Panc1 (cell line): ENCODE results near the gene CCT7.

Source experiments
- POLR2AphosphoS5 ChIP-seq: IDR thresholded peaks from 2 replicates; pipeline ENCODE4 v1.6.1; 2012; ENCODE audit warnings: mild to moderate bottlenecking, low read depth, low read length, moderate library complexity
- SIN3A ChIP-seq: IDR thresholded peaks from 2 replicates; pipeline ENCODE4 v1.6.1; 2012; ENCODE audit warnings: low read depth, mild to moderate bottlenecking, low read length, moderate library complexity, borderline replicate concordance; ENCODE audit not compliant: insufficient read depth
- TCF7L2 ChIP-seq: IDR thresholded peaks from 2 replicates; pipeline ENCODE4 v1.6.1; 2011; ENCODE audit warnings: mild to moderate bottlenecking, low read depth, low read length, inconsistent platforms
- TF ChIP-seq, protein P1 (sequence below): fragments of 450-650 bp; IDR thresholded peaks from 2 replicates; pipeline ENCODE4 v1.5.1; 2017; ENCODE audit warnings: mild to moderate bottlenecking
- TF ChIP-seq, protein P2 (sequence below), 2 experiments: IDR thresholded peaks; 2 replicates each; pipeline ENCODE4 v1.6.1; 2011 to 2012; ENCODE audit warnings: low read depth in 2 of 2, control low read depth in 1 of 2, low read length in 1 of 2, mild to moderate bottlenecking in 1 of 2, moderate library complexity in 1 of 2; ENCODE audit not compliant: insufficient read depth in 1 of 2

DNA sequence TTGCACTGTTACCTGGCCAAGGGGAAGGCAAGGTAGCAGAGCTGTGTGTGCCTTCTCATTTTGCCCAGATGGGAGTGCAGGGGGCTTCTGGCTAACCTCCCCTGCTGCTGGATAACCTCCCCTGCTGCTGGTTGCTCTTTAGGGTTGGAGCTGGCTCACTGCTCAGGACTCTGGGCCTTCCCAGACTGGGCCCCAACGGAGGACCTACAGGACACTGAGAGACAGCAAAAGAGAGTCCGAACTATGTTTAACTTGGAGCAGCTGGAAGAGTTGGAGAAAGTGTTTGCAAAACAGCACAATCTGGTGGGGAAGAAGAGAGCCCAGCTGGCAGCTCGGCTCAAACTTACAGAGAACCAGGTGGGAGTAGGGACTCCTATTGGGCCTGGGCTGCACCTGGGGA is 25.9 kb upstream of the CCT7 start:
- TF ChIP-seq, protein P1, sequence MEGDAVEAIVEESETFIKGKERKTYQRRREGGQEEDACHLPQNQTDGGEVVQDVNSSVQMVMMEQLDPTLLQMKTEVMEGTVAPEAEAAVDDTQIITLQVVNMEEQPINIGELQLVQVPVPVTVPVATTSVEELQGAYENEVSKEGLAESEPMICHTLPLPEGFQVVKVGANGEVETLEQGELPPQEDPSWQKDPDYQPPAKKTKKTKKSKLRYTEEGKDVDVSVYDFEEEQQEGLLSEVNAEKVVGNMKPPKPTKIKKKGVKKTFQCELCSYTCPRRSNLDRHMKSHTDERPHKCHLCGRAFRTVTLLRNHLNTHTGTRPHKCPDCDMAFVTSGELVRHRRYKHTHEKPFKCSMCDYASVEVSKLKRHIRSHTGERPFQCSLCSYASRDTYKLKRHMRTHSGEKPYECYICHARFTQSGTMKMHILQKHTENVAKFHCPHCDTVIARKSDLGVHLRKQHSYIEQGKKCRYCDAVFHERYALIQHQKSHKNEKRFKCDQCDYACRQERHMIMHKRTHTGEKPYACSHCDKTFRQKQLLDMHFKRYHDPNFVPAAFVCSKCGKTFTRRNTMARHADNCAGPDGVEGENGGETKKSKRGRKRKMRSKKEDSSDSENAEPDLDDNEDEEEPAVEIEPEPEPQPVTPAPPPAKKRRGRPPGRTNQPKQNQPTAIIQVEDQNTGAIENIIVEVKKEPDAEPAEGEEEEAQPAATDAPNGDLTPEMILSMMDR = no peak
- TF ChIP-seq TCF7L2 (no peak), SIN3A (no peak), POLR2AphosphoS5 (no peak)
- TF ChIP-seq, protein P2, sequence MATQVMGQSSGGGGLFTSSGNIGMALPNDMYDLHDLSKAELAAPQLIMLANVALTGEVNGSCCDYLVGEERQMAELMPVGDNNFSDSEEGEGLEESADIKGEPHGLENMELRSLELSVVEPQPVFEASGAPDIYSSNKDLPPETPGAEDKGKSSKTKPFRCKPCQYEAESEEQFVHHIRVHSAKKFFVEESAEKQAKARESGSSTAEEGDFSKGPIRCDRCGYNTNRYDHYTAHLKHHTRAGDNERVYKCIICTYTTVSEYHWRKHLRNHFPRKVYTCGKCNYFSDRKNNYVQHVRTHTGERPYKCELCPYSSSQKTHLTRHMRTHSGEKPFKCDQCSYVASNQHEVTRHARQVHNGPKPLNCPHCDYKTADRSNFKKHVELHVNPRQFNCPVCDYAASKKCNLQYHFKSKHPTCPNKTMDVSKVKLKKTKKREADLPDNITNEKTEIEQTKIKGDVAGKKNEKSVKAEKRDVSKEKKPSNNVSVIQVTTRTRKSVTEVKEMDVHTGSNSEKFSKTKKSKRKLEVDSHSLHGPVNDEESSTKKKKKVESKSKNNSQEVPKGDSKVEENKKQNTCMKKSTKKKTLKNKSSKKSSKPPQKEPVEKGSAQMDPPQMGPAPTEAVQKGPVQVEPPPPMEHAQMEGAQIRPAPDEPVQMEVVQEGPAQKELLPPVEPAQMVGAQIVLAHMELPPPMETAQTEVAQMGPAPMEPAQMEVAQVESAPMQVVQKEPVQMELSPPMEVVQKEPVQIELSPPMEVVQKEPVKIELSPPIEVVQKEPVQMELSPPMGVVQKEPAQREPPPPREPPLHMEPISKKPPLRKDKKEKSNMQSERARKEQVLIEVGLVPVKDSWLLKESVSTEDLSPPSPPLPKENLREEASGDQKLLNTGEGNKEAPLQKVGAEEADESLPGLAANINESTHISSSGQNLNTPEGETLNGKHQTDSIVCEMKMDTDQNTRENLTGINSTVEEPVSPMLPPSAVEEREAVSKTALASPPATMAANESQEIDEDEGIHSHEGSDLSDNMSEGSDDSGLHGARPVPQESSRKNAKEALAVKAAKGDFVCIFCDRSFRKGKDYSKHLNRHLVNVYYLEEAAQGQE (IDR thresholded peaks at IDR 0.05; ENCODE audit: insufficient read depth in 1 of 2, low read depth in 2 of 2, low read length in 1 of 2) = no peak
